ENCODE data around the gene CNTNAP2.

CNTNAP2 gene

GRCh38 chr7:148079206-148080080 is 1962.8 kb downstream of the CNTNAP2 start:
- H3K27ac ChIP-seq, result no peak overlapping the region
- TF ChIP-seq CTCF (conservative IDR thresholded peaks at IDR 0.05), result no peak
- TF ChIP-seq ZFX (IDR thresholded peaks at IDR 0.05), result no peak

GRCh38 chr7:148083448-148083847 is 1966.8 kb downstream of the CNTNAP2 start:
- TF ChIP-seq CTCF (conservative IDR thresholded peaks at IDR 0.05) (no peak), ZFX (IDR thresholded peaks at IDR 0.05) (no peak)
- no peak overlapping the region for H3K27ac ChIP-seq

- H3K27ac ChIP-seq, result no peak overlapping the region
- TF ChIP-seq ZFX (IDR thresholded peaks at IDR 0.05) (no peak), CTCF (conservative IDR thresholded peaks at IDR 0.05) (peak; percentile 89)
Measured at GRCh38 chr7:148084138-148084537, 1967.5 kb downstream of the CNTNAP2 start.

- TF ChIP-seq ZFX (IDR thresholded peaks at IDR 0.05) (no peak), CTCF (conservative IDR thresholded peaks at IDR 0.05) (no peak)
Measured at GRCh38 chr7:148091882-148092281, 1975.3 kb downstream of the CNTNAP2 start.

GRCh38 chr7:148093375-148094166 is 1977.0 kb downstream of the CNTNAP2 start:
- TF ChIP-seq CTCF (conservative IDR thresholded peaks at IDR 0.05), result no peak
- TF ChIP-seq ZFX (IDR thresholded peaks at IDR 0.05), result no peak
- no peak overlapping the region for H3K27ac ChIP-seq

More at GRCh38 chr7:148091882-148092281, 1975.3 kb downstream of the CNTNAP2 start:
- H3K27ac ChIP-seq, result no peak overlapping the region

- no peak for TF ChIP-seq ZFX (IDR thresholded peaks at IDR 0.05)
- TF ChIP-seq CTCF (conservative IDR thresholded peaks at IDR 0.05), result no peak
- no peak overlapping the region for H3K27ac ChIP-seq
Measured at GRCh38 chr7:148095066-148095465, 1978.5 kb downstream of the CNTNAP2 start.

All from C4-2B (cell line).